CD4-positive, alpha-beta T cell treated with Interleukin-6 for 4 hours (primary cell): ENCODE data around the gene COMMD3.

ENCODE experiments used
- DNase-seq: peaks from one replicate; pipeline ENCODE4 v3.0.0-alpha.2; 2020; ENCODE audit warnings: mixed read lengths

Gene COMMD3

GRCh38 chr10:22320591-22321155 lies 4.5 kb downstream of the COMMD3 start, which contains the start of gene BMI1:
Gene BMI1 (plus strand): TSS chr10:22321099. CDS start chr10:22326450, 5,351 bp downstream.
- peak; percentile 84 for DNase-seq

GRCh38 chr10:22321156-22321923 lies 5.2 kb downstream of the COMMD3 start:
- DNase-seq = peak; percentile 74

GRCh38 chr10:22321924-22322640 lies 5.9 kb downstream of the COMMD3 start:
- peak; percentile 44 for DNase-seq

GRCh38 chr10:22322641-22323160 lies 6.5 kb downstream of the COMMD3 start:
- DNase-seq = no peak

GRCh38 chr10:22323538-22324305 lies 7.5 kb downstream of the COMMD3 start:
- no peak for DNase-seq

GRCh38 chr10:22324413-22324812 lies 8.2 kb downstream of the COMMD3 start:
- no peak for DNase-seq

GRCh38 chr10:22324893-22325271 lies 8.7 kb downstream of the COMMD3 start:
- DNase-seq = no peak

- peak; percentile 83 for DNase-seq
Measured at GRCh38 chr10:22325272-22326144, 9.3 kb downstream of the COMMD3 start.

GRCh38 chr10:22326145-22326702 lies 10.0 kb downstream of the COMMD3 start:
- no peak for DNase-seq

- no peak for DNase-seq
Measured at GRCh38 chr10:22329150-22329549, 13.0 kb downstream of the COMMD3 start.

- no peak for DNase-seq
Measured at GRCh38 chr10:22332116-22332692, 16.0 kb downstream of the COMMD3 start.

- peak; percentile 29 for DNase-seq
Measured at GRCh38 chr10:22333167-22333974, 17.2 kb downstream of the COMMD3 start.

GRCh38 chr10:22333975-22334282 lies 17.7 kb downstream of the COMMD3 start:
- no peak for DNase-seq

GRCh38 chr10:22334414-22335172 lies 18.4 kb downstream of the COMMD3 start:
- DNase-seq = no peak

GRCh38 chr10:22335173-22335933 lies 19.2 kb downstream of the COMMD3 start:
- DNase-seq = peak; percentile 72

GRCh38 chr10:22338185-22338900 lies 22.2 kb downstream of the COMMD3 start:
- no peak for DNase-seq

- no peak for DNase-seq
Measured at GRCh38 chr10:22338931-22339330, 22.7 kb downstream of the COMMD3 start.

GRCh38 chr10:22339761-22340328 lies 23.7 kb downstream of the COMMD3 start:
- no peak for DNase-seq
